ENCODE results near the gene FOXB1.

The FOXB1 gene

GRCh38 chr15:60004009-60004845 is at the start of gene FOXB1:
TSS of gene FOXB1 (plus strand) at chr15:60004311. CDS start at chr15:60004964, 653 bp downstream.
- no peak for DNase-seq (ENCODE audit: low read depth)

- no peak for DNase-seq (ENCODE audit: low read depth)
These were observed 45.8 kb upstream of the FOXB1 start for GRCh38 chr15:59958288-59958687.

GRCh38 chr15:59960318-59960717 is 43.8 kb upstream of the FOXB1 start:
- no peak for DNase-seq (ENCODE audit: low read depth)

- no peak for DNase-seq (ENCODE audit: low read depth)
These were observed 40.8 kb upstream of the FOXB1 start for GRCh38 chr15:59963322-59963721.

GRCh38 chr15:59963925-59964324 is 40.2 kb upstream of the FOXB1 start:
- DNase-seq (ENCODE audit: low read depth), result no peak

GRCh38 chr15:59965741-59966140 is 38.4 kb upstream of the FOXB1 start:
- no peak for DNase-seq (ENCODE audit: low read depth)

GRCh38 chr15:59966262-59966661 is 37.8 kb upstream of the FOXB1 start:
- no peak for DNase-seq (ENCODE audit: low read depth)

GRCh38 chr15:59968314-59968713 is 35.8 kb upstream of the FOXB1 start:
- no peak for DNase-seq (ENCODE audit: low read depth)

GRCh38 chr15:59972241-59972640 is 31.9 kb upstream of the FOXB1 start:
- DNase-seq (ENCODE audit: low read depth), result no peak

- no peak for DNase-seq (ENCODE audit: low read depth)
These were observed 27.4 kb upstream of the FOXB1 start for GRCh38 chr15:59976480-59977271.

- no peak for DNase-seq (ENCODE audit: low read depth)
These were observed 12.3 kb upstream of the FOXB1 start for GRCh38 chr15:59991834-59992233.

- no peak for DNase-seq (ENCODE audit: low read depth)
These were observed 10.9 kb upstream of the FOXB1 start for GRCh38 chr15:59993041-59993750.

GRCh38 chr15:59993950-59994401 is 10.1 kb upstream of the FOXB1 start:
- DNase-seq (ENCODE audit: low read depth), result peak; percentile 27

- no peak for DNase-seq (ENCODE audit: low read depth)
These were observed 9.6 kb upstream of the FOXB1 start for GRCh38 chr15:59994526-59994887.

- no peak for DNase-seq (ENCODE audit: low read depth)
These were observed 9.1 kb upstream of the FOXB1 start for GRCh38 chr15:59994888-59995557.

GRCh38 chr15:59995568-59996297 is 8.4 kb upstream of the FOXB1 start:
- DNase-seq (ENCODE audit: low read depth), result no peak

- DNase-seq (ENCODE audit: low read depth), result no peak
These were observed 7.6 kb upstream of the FOXB1 start for GRCh38 chr15:59996298-59997041.

- no peak for DNase-seq (ENCODE audit: low read depth)
These were observed 6.9 kb upstream of the FOXB1 start for GRCh38 chr15:59997070-59997701.

GRCh38 chr15:59998305-59998949 is 5.7 kb upstream of the FOXB1 start:
- no peak for DNase-seq (ENCODE audit: low read depth)
